DMS79 treated with DMSO at 0.1 percent for 48 hours (cell line): ENCODE data around the gene ZNF865.
"Not testable (repeated sequence)": the region's sequence is repeated elsewhere in the genome, so short reads cannot be mapped to it uniquely, and the experiment has no call there.

Experiments used
- DNase-seq: peaks from one replicate; lab custom pipeline; 2025; lab: John Stamatoyannopoulos, UW

Gene ZNF865

GRCh38 chr19:55605637-55606470 lies at the start of gene ZNF865:
TSS of gene ZNF865 (plus strand) at chr19:55605647. CDS start at chr19:55613619, 7,972 bp downstream.
- peak; percentile 63 for DNase-seq

- no peak for DNase-seq
Observed at GRCh38 chr19:55559684-55560083, 45.8 kb upstream of the ZNF865 start.

GRCh38 chr19:55563261-55563690 lies 42.2 kb upstream of the ZNF865 start:
- no peak for DNase-seq

- DNase-seq, result no peak
Observed at GRCh38 chr19:55566823-55567222, 38.6 kb upstream of the ZNF865 start.

- no peak for DNase-seq
Observed at GRCh38 chr19:55567708-55568328, 37.6 kb upstream of the ZNF865 start.

- not testable (repeated sequence) for DNase-seq
Observed at GRCh38 chr19:55569477-55569876, 36.0 kb upstream of the ZNF865 start.

- not testable (repeated sequence) for DNase-seq
Observed at GRCh38 chr19:55573929-55574328, 31.5 kb upstream of the ZNF865 start.

GRCh38 chr19:55576746-55577145 lies 28.7 kb upstream of the ZNF865 start:
- DNase-seq, result no peak

- no peak for DNase-seq
Observed at GRCh38 chr19:55578031-55578760, 27.3 kb upstream of the ZNF865 start.

GRCh38 chr19:55578761-55579747 lies 26.4 kb upstream of the ZNF865 start:
- DNase-seq, result no peak

- peak; percentile 3 for DNase-seq
Observed at GRCh38 chr19:55579766-55580621, 25.5 kb upstream of the ZNF865 start.

- DNase-seq, result peak; percentile 88
Observed at GRCh38 chr19:55580628-55581144, 24.8 kb upstream of the ZNF865 start, which contains the start of gene ZNF579. TSS of gene ZNF579 (minus strand) at chr19:55580848. CDS start at chr19:55579639, 1,209 bp downstream.

GRCh38 chr19:55581145-55581822 lies 24.2 kb upstream of the ZNF865 start:
- no peak for DNase-seq

- DNase-seq, result peak; percentile 2
Observed at GRCh38 chr19:55581823-55582223, 23.6 kb upstream of the ZNF865 start.

- DNase-seq, result not testable (repeated sequence)
Observed at GRCh38 chr19:55582284-55582683, 23.2 kb upstream of the ZNF865 start.

- not testable (repeated sequence) for DNase-seq
Observed at GRCh38 chr19:55583897-55584296, 21.6 kb upstream of the ZNF865 start.

- DNase-seq, result no peak
Observed at GRCh38 chr19:55584871-55585270, 20.6 kb upstream of the ZNF865 start.

GRCh38 chr19:55585658-55586339 lies 19.6 kb upstream of the ZNF865 start:
- peak; percentile 33 for DNase-seq
